ENCODE results near the gene SIK2.

DNA sequence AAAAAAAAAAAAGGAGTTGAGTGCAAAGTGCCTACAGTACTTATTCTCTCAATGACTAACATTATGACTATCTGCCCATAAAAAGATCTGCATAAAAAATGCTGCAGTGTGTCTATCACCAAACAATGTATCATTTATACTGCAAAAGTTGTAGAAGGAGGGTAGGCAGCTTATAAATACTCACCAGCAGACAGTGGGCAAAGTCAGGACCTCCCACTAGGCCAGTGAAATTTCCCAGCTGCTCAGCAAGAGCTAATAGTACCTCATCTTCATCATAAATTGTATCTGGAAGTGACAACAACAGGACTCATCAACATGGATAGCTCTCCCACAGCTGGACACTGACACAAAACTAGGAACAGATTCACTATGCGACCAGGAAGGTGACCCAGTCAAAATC, 162.4 kb downstream of the SIK2 start:
- TF ChIP-seq, protein P1, sequence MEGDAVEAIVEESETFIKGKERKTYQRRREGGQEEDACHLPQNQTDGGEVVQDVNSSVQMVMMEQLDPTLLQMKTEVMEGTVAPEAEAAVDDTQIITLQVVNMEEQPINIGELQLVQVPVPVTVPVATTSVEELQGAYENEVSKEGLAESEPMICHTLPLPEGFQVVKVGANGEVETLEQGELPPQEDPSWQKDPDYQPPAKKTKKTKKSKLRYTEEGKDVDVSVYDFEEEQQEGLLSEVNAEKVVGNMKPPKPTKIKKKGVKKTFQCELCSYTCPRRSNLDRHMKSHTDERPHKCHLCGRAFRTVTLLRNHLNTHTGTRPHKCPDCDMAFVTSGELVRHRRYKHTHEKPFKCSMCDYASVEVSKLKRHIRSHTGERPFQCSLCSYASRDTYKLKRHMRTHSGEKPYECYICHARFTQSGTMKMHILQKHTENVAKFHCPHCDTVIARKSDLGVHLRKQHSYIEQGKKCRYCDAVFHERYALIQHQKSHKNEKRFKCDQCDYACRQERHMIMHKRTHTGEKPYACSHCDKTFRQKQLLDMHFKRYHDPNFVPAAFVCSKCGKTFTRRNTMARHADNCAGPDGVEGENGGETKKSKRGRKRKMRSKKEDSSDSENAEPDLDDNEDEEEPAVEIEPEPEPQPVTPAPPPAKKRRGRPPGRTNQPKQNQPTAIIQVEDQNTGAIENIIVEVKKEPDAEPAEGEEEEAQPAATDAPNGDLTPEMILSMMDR (IDR thresholded peaks at IDR 0.05; ENCODE audit: insufficient read depth, low read depth, low read length), result no peak
- no peak for TF ChIP-seq EZH2 (IDR thresholded peaks at IDR 0.05; ENCODE audit: insufficient read depth, low read length)
